HFFc6 (cell line): Measurements from ENCODE around the gene TAOK1. TPM values are rescaled to one million over a fixed set of nuclear protein-coding genes. Genes with fewer than 3 reads are reported as not detected.

Experiments used
- DNase-seq: peaks from one replicate; pipeline ENCODE4 v3.0.0-alpha.2; 2018
- H3K27ac Mint-ChIP-seq: 2 replicates; pipeline ENCODE4 v1.8.0; 2020; ENCODE audit warnings: mild to moderate bottlenecking, mixed read lengths
- H3K27me3 Mint-ChIP-seq: 2 replicates; pipeline ENCODE4 v1.8.0; 2021; ENCODE audit warnings: mild to moderate bottlenecking, moderate library complexity, mixed read lengths; ENCODE audit not compliant: insufficient read depth
- H3K36me3 Mint-ChIP-seq: 2 replicates; pipeline ENCODE4 v1.8.0; 2021; ENCODE audit warnings: low read depth, mixed read lengths
- H3K4me1 Mint-ChIP-seq: 2 replicates; pipeline ENCODE4 v1.8.0; 2020; ENCODE audit warnings: low read depth, mixed read lengths
- H3K4me3 Mint-ChIP-seq: 2 replicates; pipeline ENCODE4 v1.8.0; 2020; ENCODE audit warnings: mild to moderate bottlenecking, moderate library complexity, mixed read lengths
- H3K9me3 Mint-ChIP-seq: 2 replicates; pipeline ENCODE4 v1.8.0; 2020; ENCODE audit warnings: mild to moderate bottlenecking, mixed read lengths
- total RNA-seq, 6 experiments: library from RNA; stranded (reverse); fragmentation: NEBNext Ultra II Directional; extraction: Animal tissue kit (Norgen Biotek cat#: 25700); gene quantifications; 2 replicates in 1 of 6; 3 replicates in 5 of 6; pipeline ENCODE4 v1.2.3, GENCODE V29; 2021
- TF ChIP-seq, protein P1 (sequence below): fragments of 200-600 bp; sonication (generic); IDR thresholded peaks from 2 replicates; pipeline ENCODE4 v1.5.0; 2021; ENCODE audit warnings: antibody characterized with exemption, mild to moderate bottlenecking

TAOK1 gene
- total RNA-seq, 6 experiments from 2014 or later: 72.0 to 82.6 (median 75.1) TPM

DNA sequence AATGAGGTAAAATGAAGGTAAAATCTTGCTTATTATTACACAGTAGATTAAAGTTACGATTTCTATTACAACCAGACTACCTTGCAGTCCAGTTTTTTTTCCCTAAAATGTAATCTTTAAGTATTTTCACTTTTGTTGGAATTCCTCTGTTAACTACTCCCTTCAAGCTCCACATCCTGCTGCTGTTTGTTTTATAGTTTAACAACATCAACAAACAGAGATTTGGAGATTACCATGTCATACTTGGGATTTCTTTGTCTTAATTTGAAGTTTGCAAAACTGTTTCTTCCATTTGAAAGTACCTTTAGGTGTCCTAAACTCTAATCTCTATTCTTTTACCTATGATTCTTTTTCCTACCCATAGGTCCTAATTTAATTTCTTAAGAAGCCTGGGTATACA, 93.3 kb downstream of the TAOK1 start:
- Mint-ChIP-seq H3K36me3 (peaks cover 4% of the 10 kb centered on the region; the same call in 1 of the 2 replicates), H3K27ac (no peak overlapping the region), H3K27me3 (peaks cover 5% of the 10 kb centered on the region; the same call in 1 of the 2 replicates), H3K4me3 (no peak overlapping the region), H3K9me3 (no peaks in the 10 kb centered on the region), H3K4me1 (peaks cover 9% of the 10 kb centered on the region)
- TF ChIP-seq, protein P1, sequence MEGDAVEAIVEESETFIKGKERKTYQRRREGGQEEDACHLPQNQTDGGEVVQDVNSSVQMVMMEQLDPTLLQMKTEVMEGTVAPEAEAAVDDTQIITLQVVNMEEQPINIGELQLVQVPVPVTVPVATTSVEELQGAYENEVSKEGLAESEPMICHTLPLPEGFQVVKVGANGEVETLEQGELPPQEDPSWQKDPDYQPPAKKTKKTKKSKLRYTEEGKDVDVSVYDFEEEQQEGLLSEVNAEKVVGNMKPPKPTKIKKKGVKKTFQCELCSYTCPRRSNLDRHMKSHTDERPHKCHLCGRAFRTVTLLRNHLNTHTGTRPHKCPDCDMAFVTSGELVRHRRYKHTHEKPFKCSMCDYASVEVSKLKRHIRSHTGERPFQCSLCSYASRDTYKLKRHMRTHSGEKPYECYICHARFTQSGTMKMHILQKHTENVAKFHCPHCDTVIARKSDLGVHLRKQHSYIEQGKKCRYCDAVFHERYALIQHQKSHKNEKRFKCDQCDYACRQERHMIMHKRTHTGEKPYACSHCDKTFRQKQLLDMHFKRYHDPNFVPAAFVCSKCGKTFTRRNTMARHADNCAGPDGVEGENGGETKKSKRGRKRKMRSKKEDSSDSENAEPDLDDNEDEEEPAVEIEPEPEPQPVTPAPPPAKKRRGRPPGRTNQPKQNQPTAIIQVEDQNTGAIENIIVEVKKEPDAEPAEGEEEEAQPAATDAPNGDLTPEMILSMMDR: no peak
- no peak for DNase-seq

DNA sequence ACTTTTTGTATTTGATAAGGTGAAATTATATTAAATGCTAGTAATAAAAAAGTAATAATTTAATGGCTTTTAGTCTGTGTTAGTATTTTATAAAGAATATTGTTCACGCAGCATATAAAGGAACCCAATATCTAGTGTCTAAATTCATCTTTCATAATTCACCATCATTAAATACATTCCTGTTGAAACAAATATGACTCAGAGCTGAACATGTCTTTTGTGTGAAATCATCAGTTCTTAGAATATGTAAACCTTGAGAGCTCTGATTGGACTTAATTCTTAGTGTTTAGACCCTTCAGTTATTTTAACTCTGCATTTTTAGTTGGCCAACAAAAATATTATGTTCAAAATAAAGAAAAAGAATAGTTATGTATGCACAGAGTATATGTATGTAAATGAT, 104.8 kb downstream of the TAOK1 start:
- peak; percentile 25 for DNase-seq
- H3K27me3 Mint-ChIP-seq: peaks cover 1% of the 10 kb centered on the region
- H3K9me3 Mint-ChIP-seq: no peaks in the 10 kb centered on the region
- peaks cover 49% of the 10 kb centered on the region for H3K36me3 Mint-ChIP-seq
- peaks cover 9% of the 10 kb centered on the region for H3K4me1 Mint-ChIP-seq
- no peak overlapping the region for H3K27ac Mint-ChIP-seq
- TF ChIP-seq, protein P1: no peak
- no peak overlapping the region for H3K4me3 Mint-ChIP-seq

- TF ChIP-seq, protein P1: no peak
- DNase-seq: no peak
- no peaks in the 10 kb centered on the region for H3K9me3 Mint-ChIP-seq
- no peak overlapping the region for H3K4me3 Mint-ChIP-seq
- H3K4me1 Mint-ChIP-seq: no peaks in the 10 kb centered on the region
- H3K27ac Mint-ChIP-seq: no peak overlapping the region
- peaks cover 4% of the 10 kb centered on the region; the same call in 1 of the 2 replicates for H3K27me3 Mint-ChIP-seq
- H3K36me3 Mint-ChIP-seq: peaks cover 31% of the 10 kb centered on the region
Observed at GRCh38 chr17:29504711-29505110, 114.5 kb downstream of the TAOK1 start.

GRCh38 chr17:29505836-29506235, 115.7 kb downstream of the TAOK1 start:
- no peak for DNase-seq
- H3K4me1 Mint-ChIP-seq: peaks cover 7% of the 10 kb centered on the region
- peaks cover 31% of the 10 kb centered on the region for H3K36me3 Mint-ChIP-seq
- H3K27me3 Mint-ChIP-seq: peaks cover 2% of the 10 kb centered on the region; the same call in 1 of the 2 replicates
- no peaks in the 10 kb centered on the region for H3K9me3 Mint-ChIP-seq
- no peak overlapping the region for H3K4me3 Mint-ChIP-seq
- TF ChIP-seq, protein P1: no peak
- H3K27ac Mint-ChIP-seq: no peak overlapping the region

DNA sequence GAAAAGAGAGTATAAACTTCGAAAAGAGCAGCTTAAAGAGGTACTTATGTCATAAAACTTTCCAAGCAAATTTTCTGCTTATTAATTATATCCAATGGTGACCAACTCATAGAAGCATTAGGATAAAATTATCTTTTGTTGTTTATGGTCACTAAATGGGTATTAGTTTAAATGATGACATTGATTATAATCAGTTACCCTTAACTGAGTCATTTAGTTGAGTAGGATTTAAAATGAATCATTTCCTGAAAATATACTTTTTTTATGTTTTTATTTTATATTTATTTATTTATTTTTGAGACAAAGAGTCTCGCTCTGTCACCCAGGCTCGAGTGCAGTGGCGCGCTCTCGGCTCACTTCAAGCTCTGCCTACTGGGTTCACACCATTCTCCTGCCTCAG, 120.8 kb downstream of the TAOK1 start:
- H3K4me3 Mint-ChIP-seq: no peak overlapping the region
- peak overlapping the region; percentile 53; the same call in 1 of the 2 replicates for H3K27ac Mint-ChIP-seq
- peaks cover 1% of the 10 kb centered on the region; the same call in 1 of the 2 replicates for H3K27me3 Mint-ChIP-seq
- no peak for DNase-seq
- TF ChIP-seq, protein P1: no peak
- H3K9me3 Mint-ChIP-seq: no peaks in the 10 kb centered on the region
- H3K4me1 Mint-ChIP-seq: peaks cover 9% of the 10 kb centered on the region
- peaks cover 13% of the 10 kb centered on the region; the same call in 1 of the 2 replicates for H3K36me3 Mint-ChIP-seq
